ACHN (cell line): ENCODE data around the gene TMEM178A.
A peak's percentile ranks its signal among the peaks of the same experiment; 100 is the strongest.
"Not testable (repeated sequence)": the region's sequence is repeated elsewhere in the genome, so short reads cannot be mapped to it uniquely, and the experiment has no call there.

Source experiments
- DNase-seq: peaks from one replicate; pipeline ENCODE4 v3.0.0-alpha.2; 2015
- in situ Hi-C: cut with HindIII; loops from 2 replicates; pipeline ENCODE4 v1.10.0; 2017; ENCODE audit warnings: low sequenced_read_pairs, low pct_ligation_motif_present, low pct_unique_long_range_greater_than_20kb

The TMEM178A gene

GRCh38 chr2:39642051-39642718, 23.5 kb upstream of the TMEM178A start:
- DNase-seq, result peak; percentile 52

GRCh38 chr2:39645826-39646225, 19.9 kb upstream of the TMEM178A start:
- in situ Hi-C loops, result no loop called here

More at GRCh38 chr2:39642051-39642718, 23.5 kb upstream of the TMEM178A start:
- in situ Hi-C loops, result no loop called here

GRCh38 chr2:39646267-39646666, 19.4 kb upstream of the TMEM178A start:
- DNase-seq, result no peak
- in situ Hi-C loops, result no loop called here

More at GRCh38 chr2:39645826-39646225, 19.9 kb upstream of the TMEM178A start:
- no peak for DNase-seq

- no peak for DNase-seq
Observed at GRCh38 chr2:39647104-39647765, 18.5 kb upstream of the TMEM178A start.

GRCh38 chr2:39648580-39648979, 17.1 kb upstream of the TMEM178A start:
- in situ Hi-C loops, result no loop called here

More at GRCh38 chr2:39647104-39647765, 18.5 kb upstream of the TMEM178A start:
- in situ Hi-C loops, result no loop called here

GRCh38 chr2:39649511-39649910, 16.2 kb upstream of the TMEM178A start:
- DNase-seq, result no peak
- in situ Hi-C loops, result no loop called here

More at GRCh38 chr2:39648580-39648979, 17.1 kb upstream of the TMEM178A start:
- no peak for DNase-seq

GRCh38 chr2:39650468-39650867, 15.2 kb upstream of the TMEM178A start:
- no peak for DNase-seq
- in situ Hi-C loops, result no loop called here

GRCh38 chr2:39656215-39656614, 9.5 kb upstream of the TMEM178A start:
- DNase-seq, in situ Hi-C loops: not testable (repeated sequence)

GRCh38 chr2:39657287-39657937, 8.3 kb upstream of the TMEM178A start:
- in situ Hi-C loops, result no loop called here

GRCh38 chr2:39658371-39658770, 7.3 kb upstream of the TMEM178A start:
- in situ Hi-C loops, result no loop called here
- no peak for DNase-seq

More at GRCh38 chr2:39657287-39657937, 8.3 kb upstream of the TMEM178A start:
- DNase-seq, result no peak

GRCh38 chr2:39659765-39660611, 5.7 kb upstream of the TMEM178A start:
- no peak for DNase-seq
- in situ Hi-C loops, result no loop called here

GRCh38 chr2:39660612-39661236, 5.0 kb upstream of the TMEM178A start:
- in situ Hi-C loops, result no loop called here
- DNase-seq, result no peak

- no peak for DNase-seq
- in situ Hi-C loops, result no loop called here
Observed at GRCh38 chr2:39661826-39662225, 3.9 kb upstream of the TMEM178A start.

GRCh38 chr2:39663187-39663930, 2.4 kb upstream of the TMEM178A start:
- DNase-seq, result no peak
- in situ Hi-C loops, result no loop called here

- no peak for DNase-seq
- in situ Hi-C loops, result no loop called here
Observed at GRCh38 chr2:39664232-39664887, 1.4 kb upstream of the TMEM178A start.

GRCh38 chr2:39664888-39665591, 677 bp upstream of the TMEM178A start:
- in situ Hi-C loops, result no loop called here
- DNase-seq, result no peak
